GM23338 (cell line): ENCODE measurements around the gene SYT6. TPM values are rescaled to one million over a fixed set of nuclear protein-coding genes. Genes with fewer than 3 reads are reported as not detected.

Source experiments
- ATAC-seq: fragments of 200-7000 bp; cut with Tn5 transposase; 3 replicates; pipeline ENCODE4 v1.9.1; 2020
- DNase-seq: peaks from one replicate; pipeline ENCODE4 v3.0.0-alpha.2; 2015; ENCODE audit warnings: low spot score
- H2AFZ ChIP-seq: fragments of 200-600 bp; sonication (generic); 2 replicates; pipeline ENCODE4 v1.8.0; 2016; ENCODE audit warnings: antibody characterized with exemption, mild to moderate bottlenecking, moderate library complexity
- H3F3A ChIP-seq: fragments of 200-600 bp; sonication (generic); replicated peaks from 2 replicates; pipeline ENCODE4 v1.8.0; 2017; ENCODE audit warnings: antibody characterized with exemption, mixed run types, low read depth
- H3K27ac ChIP-seq: fragments of 200-600 bp; sonication (generic); 2 replicates; pipeline ENCODE4 v1.6.1; 2016; ENCODE audit warnings: low read depth
- H3K27me3 ChIP-seq: fragments of 200-600 bp; sonication (generic); 2 replicates; pipeline ENCODE4 v1.8.0; 2016; ENCODE audit warnings: mild to moderate bottlenecking, mixed run types, moderate library complexity; ENCODE audit not compliant: insufficient read depth
- H3K36me3 ChIP-seq: fragments of 200-600 bp; sonication (generic); 2 replicates; pipeline ENCODE4 v1.8.0; 2016; ENCODE audit warnings: mild to moderate bottlenecking; ENCODE audit not compliant: insufficient read depth
- H3K4me1 ChIP-seq: fragments of 200-600 bp; sonication (generic); 2 replicates; pipeline ENCODE4 v1.8.0; 2016; ENCODE audit warnings: mild to moderate bottlenecking, moderate library complexity; ENCODE audit not compliant: insufficient read depth
- H3K4me2 ChIP-seq: fragments of 200-600 bp; sonication (generic); 2 replicates; pipeline ENCODE4 v1.7.1; 2017; ENCODE audit warnings: mixed run types
- H3K4me3 ChIP-seq: fragments of 200-600 bp; sonication (generic); 2 replicates; pipeline ENCODE4 v1.6.1; 2016; ENCODE audit warnings: mixed run types
- H3K79me2 ChIP-seq: fragments of 200-600 bp; sonication (generic); replicated peaks from 2 replicates; pipeline ENCODE4 v1.8.0; 2017; ENCODE audit warnings: mild to moderate bottlenecking; ENCODE audit not compliant: insufficient read depth
- H3K9me2 ChIP-seq: fragments of 200-600 bp; sonication (generic); 2 replicates; pipeline ENCODE4 v1.8.0; 2017; ENCODE audit not compliant: insufficient read depth
- H4K20me1 ChIP-seq: fragments of 200-600 bp; sonication (generic); replicated peaks from 2 replicates; pipeline ENCODE4 v1.8.0; 2017; ENCODE audit warnings: mild to moderate bottlenecking; ENCODE audit not compliant: insufficient read depth
- H3K27ac Mint-ChIP-seq: 2 replicates; pipeline ENCODE4 v1.8.0; 2020; ENCODE audit warnings: inconsistent platforms, mild to moderate bottlenecking, moderate library complexity, mixed read lengths
- H3K27me3 Mint-ChIP-seq: 3 replicates; pipeline ENCODE4 v1.8.0; 2022; ENCODE audit warnings: low read depth, mild to moderate bottlenecking, moderate library complexity, mixed read lengths, inconsistent platforms; ENCODE audit not compliant: insufficient read depth, poor library complexity
- H3K36me3 Mint-ChIP-seq: 3 replicates; pipeline ENCODE4 v1.8.0; 2021; ENCODE audit warnings: low read depth, mild to moderate bottlenecking, inconsistent platforms, moderate library complexity, mixed read lengths
- H3K4me1 Mint-ChIP-seq: 3 replicates; pipeline ENCODE4 v1.8.0; 2020; ENCODE audit warnings: mild to moderate bottlenecking, inconsistent platforms, mixed read lengths
- H3K4me3 Mint-ChIP-seq: 3 replicates; pipeline ENCODE4 v1.8.0; 2021; ENCODE audit warnings: moderate library complexity, mild to moderate bottlenecking, inconsistent platforms, mixed read lengths
- H3K9me3 Mint-ChIP-seq: 3 replicates; pipeline ENCODE4 v1.8.0; 2020; ENCODE audit warnings: moderate library complexity, mild to moderate bottlenecking, inconsistent platforms, mixed read lengths
- ETS1 ChIP-seq: IDR thresholded peaks from 2 replicates; pipeline ENCODE4 v1.6.1; 2016; ENCODE audit warnings: antibody characterized with exemption
- EZH2phosphoT487 ChIP-seq: fragments of 200-600 bp; sonication (generic); IDR thresholded peaks from one replicate; pipeline ENCODE4 v1.8.1; 2018; ENCODE audit warnings: antibody characterized with exemption; ENCODE audit not compliant: unreplicated experiment
- JUNB ChIP-seq: IDR thresholded peaks from one replicate; pipeline ENCODE4 v1.6.1; 2016; ENCODE audit warnings: antibody characterized with exemption; ENCODE audit not compliant: unreplicated experiment
- NANOG ChIP-seq: IDR thresholded peaks from 2 replicates; pipeline ENCODE4 v1.6.1; 2016; ENCODE audit warnings: antibody characterized with exemption, borderline replicate concordance
- POLR2AphosphoS5 ChIP-seq: IDR thresholded peaks from 2 replicates; pipeline ENCODE4 v1.6.1; 2016; ENCODE audit warnings: antibody characterized with exemption, low read depth
- REST ChIP-seq: IDR thresholded peaks from one replicate; pipeline ENCODE4 v1.6.1; 2018; ENCODE audit warnings: antibody characterized with exemption; ENCODE audit not compliant: unreplicated experiment
- ZNF331 ChIP-seq: fragments of 250-450 bp; sonication (Bioruptor Pico); IDR thresholded peaks from 2 replicates; pipeline ENCODE4 v1.5.0; 2020; ENCODE audit warnings: low read depth, mild to moderate bottlenecking, moderate library complexity
- ZNF462 ChIP-seq: fragments of 250-450 bp; sonication (Bioruptor Pico); IDR thresholded peaks from 2 replicates; pipeline ENCODE4 v1.5.0; 2020; ENCODE audit warnings: mild to moderate bottlenecking, moderate library complexity
- polyA plus RNA-seq: library from polyadenylated mRNA; unstranded; fragments of >200 nt; fragmentation: Nextera tagmentation; extraction: Ambion mirVana; gene quantifications from 2 replicates; pipeline ENCODE4 v1.2.1, GENCODE V29; 2016
- total RNA-seq: library from RNA; depleted of rRNA; stranded (reverse); fragments of >200 nt; shearing (Covaris generic); gene quantifications from 2 replicates; pipeline ENCODE4 v1.2.3, GENCODE V29; 2014

Gene SYT6
- total and polyA plus RNA-seq, 2 experiments from 2014 or later, result 31.2 to 42.6 TPM

GRCh38 chr1:114130846-114131525, 22.7 kb downstream of the SYT6 start (continued):
- TF ChIP-seq ETS1, result no peak
- no peak for TF ChIP-seq NANOG
- no peak for TF ChIP-seq POLR2AphosphoS5
- no peak for TF ChIP-seq REST
- no peak for TF ChIP-seq JUNB
- no peak for TF ChIP-seq EZH2phosphoT487

- no peaks in the 10 kb centered on the region for H3K27me3 ChIP-seq
- H3K9me2 ChIP-seq, result 0 out of 2 replicates have a peak, but pooled peaks cover 8% of the 10 kb centered on the region
- H4K20me1 ChIP-seq, result peaks cover 18% of the 10 kb centered on the region
- 0 out of 2 replicates have a peak, but pooled peaks cover 5% of the 10 kb centered on the region for H3K4me1 ChIP-seq
- peaks cover 26% of the 10 kb centered on the region for H3K36me3 ChIP-seq
- no peak overlapping the region for H3K27ac ChIP-seq
- Mint-ChIP-seq H3K27ac (no peak overlapping the region), H3K9me3 (no peaks in the 10 kb centered on the region), H3K4me3 (no peak overlapping the region), H3K4me1 (peaks cover 21% of the 10 kb centered on the region), H3K27me3 (peaks cover 6% of the 10 kb centered on the region), H3K36me3 (peaks cover 87% of the 10 kb centered on the region)
- no peak for ATAC-seq
- H3F3A ChIP-seq, result peaks cover 11% of the 10 kb centered on the region; the same call in 1 of the 2 replicates
- no peak overlapping the region for H3K4me3 ChIP-seq
- no peaks in the 10 kb centered on the region; the same call in none of the 2 replicates for H3K79me2 ChIP-seq
- H3K4me2 ChIP-seq, result no peak overlapping the region
- no peak overlapping the region for H2AFZ ChIP-seq
- DNase-seq, result no peak
- no peak for TF ChIP-seq JUNB
- no peak for TF ChIP-seq ZNF462 (CRISPR knock-in tag)
- no peak for TF ChIP-seq ZNF331 (CRISPR knock-in tag)
- no peak for TF ChIP-seq ETS1
- TF ChIP-seq POLR2AphosphoS5, result no peak
Measured at GRCh38 chr1:114130213-114130612, 23.5 kb downstream of the SYT6 start.
